ENCODE data around the gene ALKBH6.

DNA sequence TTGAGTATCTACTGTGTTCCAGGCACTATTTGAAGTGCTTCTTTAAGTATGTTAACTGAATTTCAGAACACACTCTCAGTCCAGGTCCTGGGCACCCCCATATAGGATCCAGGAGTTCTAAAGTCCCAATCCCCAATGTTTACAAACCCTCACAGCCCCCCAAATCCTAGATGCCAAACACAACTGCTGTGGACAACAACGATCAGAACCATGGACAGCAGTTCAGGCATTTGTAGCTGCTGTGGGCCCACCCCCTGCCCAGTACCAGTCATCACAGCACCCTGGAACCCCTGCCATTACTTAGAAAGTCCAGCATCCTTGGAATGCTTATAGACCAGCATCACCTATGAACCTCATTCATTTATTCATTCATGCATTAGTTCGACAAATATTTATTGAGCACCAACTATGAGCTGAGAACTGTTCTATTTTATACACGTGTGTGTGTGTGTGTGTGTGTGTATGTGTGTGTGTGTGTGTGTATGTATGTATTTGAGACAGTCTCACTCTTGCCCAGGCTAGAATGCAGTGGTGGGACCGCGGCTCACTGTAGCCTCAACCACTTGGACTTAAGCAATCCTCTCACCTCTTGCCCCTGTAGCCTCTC is 38.3 kb downstream of the ALKBH6 start:
- no peak for TF ChIP-seq POLR2A (IDR thresholded peaks at IDR 0.05)
- TF ChIP-seq, protein P1, sequence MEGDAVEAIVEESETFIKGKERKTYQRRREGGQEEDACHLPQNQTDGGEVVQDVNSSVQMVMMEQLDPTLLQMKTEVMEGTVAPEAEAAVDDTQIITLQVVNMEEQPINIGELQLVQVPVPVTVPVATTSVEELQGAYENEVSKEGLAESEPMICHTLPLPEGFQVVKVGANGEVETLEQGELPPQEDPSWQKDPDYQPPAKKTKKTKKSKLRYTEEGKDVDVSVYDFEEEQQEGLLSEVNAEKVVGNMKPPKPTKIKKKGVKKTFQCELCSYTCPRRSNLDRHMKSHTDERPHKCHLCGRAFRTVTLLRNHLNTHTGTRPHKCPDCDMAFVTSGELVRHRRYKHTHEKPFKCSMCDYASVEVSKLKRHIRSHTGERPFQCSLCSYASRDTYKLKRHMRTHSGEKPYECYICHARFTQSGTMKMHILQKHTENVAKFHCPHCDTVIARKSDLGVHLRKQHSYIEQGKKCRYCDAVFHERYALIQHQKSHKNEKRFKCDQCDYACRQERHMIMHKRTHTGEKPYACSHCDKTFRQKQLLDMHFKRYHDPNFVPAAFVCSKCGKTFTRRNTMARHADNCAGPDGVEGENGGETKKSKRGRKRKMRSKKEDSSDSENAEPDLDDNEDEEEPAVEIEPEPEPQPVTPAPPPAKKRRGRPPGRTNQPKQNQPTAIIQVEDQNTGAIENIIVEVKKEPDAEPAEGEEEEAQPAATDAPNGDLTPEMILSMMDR (IDR thresholded peaks at IDR 0.05), result no peak
